Esophagus squamous epithelium (tissue), 5 donors: ENCODE results near the gene PRKCQ. TPM values are rescaled to one million over a fixed set of nuclear protein-coding genes. Genes with fewer than 3 reads are reported as not detected.

Source experiments
- DNase-seq: peaks from one replicate; lab custom pipeline; 2025; lab: John Stamatoyannopoulos, UW
- H3K27ac ChIP-seq, 4 donors: fragments of 200-600 bp; sonication (generic); one replicate each; pipeline ENCODE4 v1.5.1; 2016 to 2019; ENCODE audit warnings: mild to moderate bottlenecking in 1 of 4
- H3K27me3 ChIP-seq, 4 donors: fragments of 200-600 bp; sonication (generic); 1 replicate in 3 of 4; 2 replicates in 1 of 4; pipeline versions ENCODE4 v1.5.1 to v1.6.0; 2017 to 2021; ENCODE audit warnings: antibody characterized with exemption in 1 of 4
- H3K36me3 ChIP-seq, 3 donors: fragments of 200-600 bp; sonication (generic); one replicate each; pipeline ENCODE4 v1.5.1; 2016 to 2019
- H3K4me1 ChIP-seq, 3 donors: fragments of 200-600 bp; sonication (generic); one replicate each; pipeline ENCODE4 v1.5.1; 2017 to 2019
- H3K4me3 ChIP-seq, 4 donors: fragments of 200-600 bp; sonication (generic); 1 replicate in 3 of 4; 2 replicates in 1 of 4; pipeline ENCODE4 v1.5.1; 2016 to 2019; ENCODE audit warnings: mild to moderate bottlenecking in 2 of 4, moderate library complexity in 1 of 4
- H3K9me3 ChIP-seq, 3 donors: fragments of 200-600 bp; sonication (generic); one replicate each; pipeline ENCODE4 v1.5.1; 2016 to 2019
- CTCF ChIP-seq, 6 experiments: fragments of 450-650 bp in 4 of 6; fragments of 200-600 bp in 2 of 6; sonication (generic) in 2 of 6; IDR thresholded peaks; one replicate each; pipeline ENCODE4 v1.5.1; 2016 to 2019; ENCODE audit warnings: antibody characterized with exemption in 6 of 6, mild to moderate bottlenecking in 4 of 6, moderate library complexity in 4 of 6
- POLR2A ChIP-seq, 4 donors: fragments of 450-650 bp; IDR thresholded peaks; one replicate each; pipeline ENCODE4 v1.6.1; 2017; ENCODE audit warnings: antibody characterized with exemption in 4 of 4, mild to moderate bottlenecking in 4 of 4, moderate library complexity in 3 of 4
- WGBS, 2 donors: methylation state at CpG; one replicate each; pipeline ENCODE4 v1.1.5; 2018; 5-methylcytosine and 5-hydroxymethylcytosine counted together
- intact Hi-C: fragments of 100-400 bp; cut with DNase I; formaldehyde crosslinking; loops from one replicate; pipeline ENCODE4 v1.15.0; 2022
- total RNA-seq, 4 donors: library from RNA; depleted of rRNA; stranded (reverse); fragments of >200 nt; gene quantifications; one replicate each; pipeline ENCODE4 v1.1.0, GENCODE V29; 2016
- donor health status: DM: yes; HTN: yes; CAD: no.

Gene PRKCQ
- total RNA-seq, 4 donors from 2014 or later, result 0.76 to 2.7 (median 1.4) TPM

- no peak for TF ChIP-seq CTCF (IDR thresholded peaks at IDR 0.05)
- no peak for TF ChIP-seq POLR2A (IDR thresholded peaks at IDR 0.05)
- Histone ChIP-seq H3K4me1 (peaks cover 0 to 10% (median 0%) of the 10 kb centered on the region in 3 donors), H3K27me3 (no peaks in the 10 kb centered on the region), H3K27ac (peak overlapping the region in 1 of 4 donors; percentile 13), H3K4me3 (no peak overlapping the region), H3K9me3 (no peaks in the 10 kb centered on the region), H3K36me3 (no peaks in the 10 kb centered on the region)
- 77 to 78% methylated on average over 3 to 4 of the region's 4 CpGs for WGBS, 2 donors
- intact Hi-C loops, result no loop called here
- DNase-seq, result no peak
Observed at GRCh38 chr10:6530966-6531365, 49.1 kb downstream of the PRKCQ start.

GRCh38 chr10:6530211-6530840, 49.8 kb downstream of the PRKCQ start:
- no peak for DNase-seq
- TF ChIP-seq CTCF (IDR thresholded peaks at IDR 0.05) (no peak), POLR2A (IDR thresholded peaks at IDR 0.05) (no peak)
- Histone ChIP-seq H3K27ac (peak overlapping the region in 2 of 4 donors; percentile 13 to 36), H3K27me3 (no peaks in the 10 kb centered on the region), H3K4me1 (peaks cover 0 to 10% (median 0%) of the 10 kb centered on the region in 3 donors), H3K4me3 (no peak overlapping the region), H3K9me3 (no peaks in the 10 kb centered on the region), H3K36me3 (no peaks in the 10 kb centered on the region)
- intact Hi-C loops, result no loop called here
- WGBS, 2 donors, result 87 to 88% methylated on average over 16 to 18 of the region's 18 CpGs

- Histone ChIP-seq H3K27ac (no peak overlapping the region), H3K4me1 (peaks cover 0 to 10% (median 0%) of the 10 kb centered on the region in 3 donors), H3K36me3 (no peaks in the 10 kb centered on the region), H3K27me3 (no peaks in the 10 kb centered on the region), H3K4me3 (no peak overlapping the region), H3K9me3 (no peaks in the 10 kb centered on the region)
- no peak for TF ChIP-seq CTCF (IDR thresholded peaks at IDR 0.05)
- no peak for TF ChIP-seq POLR2A (IDR thresholded peaks at IDR 0.05)
- DNase-seq, result no peak
- 56 to 61% methylated on average over 6 to 12 of the region's 12 CpGs for WGBS, 2 donors
- intact Hi-C loops, result no loop called here
Observed at GRCh38 chr10:6528198-6528950, 51.7 kb downstream of the PRKCQ start.

GRCh38 chr10:6525599-6526165, 54.4 kb downstream of the PRKCQ start:
- H3K36me3 ChIP-seq, result no peaks in the 10 kb centered on the region
- H3K27ac ChIP-seq, result no peak overlapping the region
- peaks cover 0 to 10% (median 0%) of the 10 kb centered on the region in 3 donors for H3K4me1 ChIP-seq
- H3K4me3 ChIP-seq, result no peak overlapping the region
- peaks cover 0 to 4% (median 0%) of the 10 kb centered on the region in 4 donors for H3K27me3 ChIP-seq
- intact Hi-C loops, result no loop called here
- 79 to 86% methylated on average over 4 of the region's 4 CpGs for WGBS, 2 donors
- no peaks in the 10 kb centered on the region for H3K9me3 ChIP-seq
- TF ChIP-seq CTCF (IDR thresholded peaks at IDR 0.05), result no peak
- no peak for TF ChIP-seq POLR2A (IDR thresholded peaks at IDR 0.05)
- no peak for DNase-seq

GRCh38 chr10:6522230-6522629, 57.8 kb downstream of the PRKCQ start:
- TF ChIP-seq POLR2A (IDR thresholded peaks at IDR 0.05) (no peak), CTCF (IDR thresholded peaks at IDR 0.05) (no peak)
- Histone ChIP-seq H3K4me3 (no peak overlapping the region), H3K27me3 (peaks cover 0 to 13% (median 0%) of the 10 kb centered on the region in 4 donors), H3K27ac (no peak overlapping the region), H3K4me1 (no peaks in the 10 kb centered on the region), H3K9me3 (no peaks in the 10 kb centered on the region), H3K36me3 (no peaks in the 10 kb centered on the region)
- no peak for DNase-seq
- intact Hi-C loops, result no loop called here
- WGBS, 2 donors, result 71 to 78% methylated on average over 6 of the region's 6 CpGs
